Uterus (tissue), 2 donors: ENCODE results near the gene WNK1.

Source experiments
- CTCF ChIP-seq, 4 experiments: fragments of 200-600 bp in 2 of 4; fragments of 450-650 bp in 2 of 4; sonication (generic) in 2 of 4; IDR thresholded peaks; one replicate each; pipeline ENCODE4 v1.5.1; 2016 to 2019; ENCODE audit warnings: antibody characterized with exemption in 4 of 4, mild to moderate bottlenecking in 2 of 4, moderate library complexity in 1 of 4
- POLR2A ChIP-seq, 2 donors: fragments of 450-650 bp; IDR thresholded peaks; one replicate each; pipeline ENCODE4 v1.6.1; 2016; ENCODE audit warnings: antibody characterized with exemption in 2 of 2, mild to moderate bottlenecking in 1 of 2, moderate library complexity in 1 of 2

- TF ChIP-seq CTCF (IDR thresholded peaks at IDR 0.05) (no peak), POLR2A (IDR thresholded peaks at IDR 0.05) (no peak)
These were observed 39.0 kb upstream of the WNK1 start for GRCh38 chr12:713281-713875.
